GM12878 (cell line): Measurements from ENCODE around the gene SV2B. TPM values are rescaled to one million over a fixed set of nuclear protein-coding genes. Genes with fewer than 3 reads are reported as not detected.

Experiments
- CBFB ChIP-seq: IDR thresholded peaks from 2 replicates; pipeline ENCODE4 v1.6.1; 2016; ENCODE audit warnings: antibody characterized with exemption, low read depth
- CBX3 ChIP-seq: fragments of 200-600 bp; sonication (generic); IDR thresholded peaks from 2 replicates; pipeline ENCODE4 v1.6.1; 2016; ENCODE audit warnings: low read depth, borderline replicate concordance
- GABPA ChIP-seq: IDR thresholded peaks from 2 replicates; pipeline ENCODE4 v1.6.1; 2014; ENCODE audit warnings: antibody characterized with exemption, low read depth, mild to moderate bottlenecking, inconsistent platforms
- HDAC2 ChIP-seq: fragments of 200-600 bp; sonication (generic); IDR thresholded peaks from 2 replicates; pipeline ENCODE4 v1.6.1; 2017
- IKZF1 ChIP-seq: fragments of 450-650 bp; conservative IDR thresholded peaks from 2 replicates; pipeline ENCODE4 v1.6.1; 2017; ENCODE audit warnings: antibody characterized with exemption, mild to moderate bottlenecking
- LARP7 ChIP-seq: fragments of 450-650 bp; IDR thresholded peaks from 2 replicates; pipeline ENCODE4 v1.6.1; 2017; ENCODE audit warnings: mild to moderate bottlenecking
- MYC ChIP-seq: IDR thresholded peaks from 2 replicates; pipeline ENCODE4 v1.6.1; 2011; ENCODE audit warnings: mild to moderate bottlenecking, low read length, moderate library complexity, inconsistent platforms; ENCODE audit not compliant: insufficient read depth, insufficient replicate concordance, insufficient read length, severe bottlenecking
- NR2C2 ChIP-seq: IDR thresholded peaks from 2 replicates; pipeline ENCODE4 v1.6.1; 2011; ENCODE audit warnings: borderline replicate concordance, low read depth; ENCODE audit not compliant: control insufficient read depth, insufficient read length
- POLR2AphosphoS2 ChIP-seq: IDR thresholded peaks from 2 replicates; pipeline ENCODE4 v1.6.1; 2011; ENCODE audit warnings: low read depth, mild to moderate bottlenecking, low read length, improper control_type of control experiment, moderate library complexity
- POLR2AphosphoS5 ChIP-seq: IDR thresholded peaks from 2 replicates; pipeline ENCODE4 v1.6.1; 2011; ENCODE audit warnings: mild to moderate bottlenecking, low read length, inconsistent platforms
- RAD21 ChIP-seq: IDR thresholded peaks from 2 replicates; pipeline ENCODE4 v1.6.1; 2011; ENCODE audit warnings: mild to moderate bottlenecking, low read depth, low read length, moderate library complexity; ENCODE audit not compliant: insufficient read depth
- RAD51 ChIP-seq: fragments of 450-650 bp; IDR thresholded peaks from 2 replicates; pipeline ENCODE4 v1.6.1; 2016; ENCODE audit warnings: moderate library complexity, mild to moderate bottlenecking, inconsistent platforms
- RELA ChIP-seq: fragments of 450-650 bp; IDR thresholded peaks from 2 replicates; pipeline ENCODE4 v1.8.0; 2014; ENCODE audit warnings: borderline replicate concordance; ENCODE audit not compliant: partially characterized antibody
- SREBF1 ChIP-seq: IDR thresholded peaks from 2 replicates; pipeline ENCODE4 v1.6.1; 2012; ENCODE audit warnings: mild to moderate bottlenecking, low read length
- TAF1 ChIP-seq: IDR thresholded peaks from 2 replicates; pipeline ENCODE4 v1.6.1; 2011; ENCODE audit warnings: mild to moderate bottlenecking, low read depth, low read length, borderline replicate concordance
- TBL1XR1 ChIP-seq: IDR thresholded peaks from 2 replicates; pipeline ENCODE4 v1.6.1; 2012; ENCODE audit warnings: low read depth, low read length, improper control_type of control experiment
- ZSCAN29 ChIP-seq: fragments of 450-650 bp; IDR thresholded peaks from 2 replicates; pipeline ENCODE4 v1.6.1; 2017; ENCODE audit warnings: mild to moderate bottlenecking, moderate library complexity
- polyA plus RNA-seq, 11 experiments: library from polyadenylated mRNA; depleted of rRNA in 4 of 11; unstranded in 6 of 11; stranded (reverse) in 5 of 11; fragments of >200 nt; fragmentation: Nextera tagmentation in 4 of 11; fragmentation: Illumina TruSeq in 1 of 11; extraction: Ambion mirVana in 4 of 11; extraction: Trizol in 1 of 11; gene quantifications; 1 replicate in 1 of 11; 2 replicates in 10 of 11; pipeline versions ENCODE4 v1.2.1 to v1.2.3, GENCODE V29; 2011 to 2016; ENCODE audit warnings: inconsistent platforms in 2 of 11, missing spikeins in 2 of 11, low read depth in 1 of 11
- total RNA-seq, 4 experiments: library from RNA; depleted of rRNA in 3 of 4; stranded (reverse); fragments of >200 nt in 3 of 4; fragmentation: Illumina TruSeq in 1 of 4; extraction: Trizol in 1 of 4; gene quantifications; 2 replicates each; pipeline versions ENCODE4 v1.2.1 to v1.2.3, GENCODE V29; 2013 to 2021
- TF ChIP-seq, protein P1 (sequence below), 3 experiments: IDR thresholded peaks in 2 of 3; conservative IDR thresholded peaks in 1 of 3; 2 replicates each; pipeline ENCODE4 v1.5.1; 2011; ENCODE audit warnings: low read depth in 3 of 3, low read length in 3 of 3, mild to moderate bottlenecking in 3 of 3, control low read depth in 2 of 3, moderate library complexity in 2 of 3, inconsistent platforms in 1 of 3, mixed read lengths in 1 of 3; ENCODE audit not compliant: control insufficient read depth in 2 of 3, insufficient read depth in 1 of 3; ENCODE audit errors: extremely low read depth in 1 of 3
- TF ChIP-seq, protein P2 (sequence below): IDR thresholded peaks from 2 replicates; pipeline ENCODE4 v1.6.1; 2012; ENCODE audit warnings: low read depth, low read length, improper control_type of control experiment
- TF ChIP-seq, protein P3 (sequence below): fragments of 450-650 bp; formaldehyde crosslinking; IDR thresholded peaks from 2 replicates; pipeline ENCODE4 v1.5.0; 2022; ENCODE audit warnings: mild to moderate bottlenecking, missing genetic modification characterization
- TF ChIP-seq, protein P4 (sequence below): fragments of 450-650 bp; formaldehyde crosslinking; IDR thresholded peaks from 2 replicates; pipeline ENCODE4 v1.4.0; 2020; ENCODE audit warnings: mild to moderate bottlenecking, moderate library complexity

The SV2B gene
- total and polyA plus RNA-seq, 10 of the 15 experiments (the other 5 are each of a cell fraction or from before 2014, with no cell fraction given): 0.03 to 1.7 (median 1.3) TPM

DNA sequence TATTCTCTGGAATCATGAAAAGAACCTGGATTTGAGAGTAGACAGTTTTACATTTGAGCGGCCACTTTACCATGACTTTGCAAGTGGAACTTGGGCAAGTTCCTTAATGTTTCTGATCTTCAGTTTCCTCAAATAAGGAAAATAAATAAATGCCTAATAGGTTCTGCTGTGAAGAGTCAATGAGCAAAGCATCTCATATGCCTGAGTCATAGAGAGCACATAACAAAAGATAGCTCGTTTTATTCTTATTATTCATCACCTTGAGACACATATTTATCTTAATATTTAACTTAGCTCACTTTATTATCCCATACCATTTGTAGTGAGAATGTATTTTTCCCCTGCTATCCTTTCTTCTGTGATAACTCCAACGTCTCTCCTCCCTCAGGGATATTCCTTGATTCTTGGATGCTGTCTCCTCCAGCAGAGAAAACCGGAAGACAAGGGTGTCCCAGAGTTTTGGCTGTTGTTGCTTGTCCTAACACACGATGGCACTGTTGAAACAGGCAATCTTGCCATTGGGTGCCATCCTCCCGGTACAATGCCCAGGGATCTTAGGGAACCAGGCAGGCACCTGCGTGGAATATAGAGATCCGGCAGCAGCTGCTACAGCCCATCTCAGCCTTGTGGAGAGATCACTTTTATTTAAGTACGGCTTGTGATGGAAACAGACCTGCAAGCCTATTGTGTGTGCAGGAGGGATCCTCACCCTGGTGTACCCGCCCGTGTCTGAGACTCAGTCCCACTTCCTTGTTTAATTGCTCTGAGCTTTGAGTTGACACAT lies 44.3 kb upstream of the SV2B start (continued):
- TF ChIP-seq, protein P1, sequence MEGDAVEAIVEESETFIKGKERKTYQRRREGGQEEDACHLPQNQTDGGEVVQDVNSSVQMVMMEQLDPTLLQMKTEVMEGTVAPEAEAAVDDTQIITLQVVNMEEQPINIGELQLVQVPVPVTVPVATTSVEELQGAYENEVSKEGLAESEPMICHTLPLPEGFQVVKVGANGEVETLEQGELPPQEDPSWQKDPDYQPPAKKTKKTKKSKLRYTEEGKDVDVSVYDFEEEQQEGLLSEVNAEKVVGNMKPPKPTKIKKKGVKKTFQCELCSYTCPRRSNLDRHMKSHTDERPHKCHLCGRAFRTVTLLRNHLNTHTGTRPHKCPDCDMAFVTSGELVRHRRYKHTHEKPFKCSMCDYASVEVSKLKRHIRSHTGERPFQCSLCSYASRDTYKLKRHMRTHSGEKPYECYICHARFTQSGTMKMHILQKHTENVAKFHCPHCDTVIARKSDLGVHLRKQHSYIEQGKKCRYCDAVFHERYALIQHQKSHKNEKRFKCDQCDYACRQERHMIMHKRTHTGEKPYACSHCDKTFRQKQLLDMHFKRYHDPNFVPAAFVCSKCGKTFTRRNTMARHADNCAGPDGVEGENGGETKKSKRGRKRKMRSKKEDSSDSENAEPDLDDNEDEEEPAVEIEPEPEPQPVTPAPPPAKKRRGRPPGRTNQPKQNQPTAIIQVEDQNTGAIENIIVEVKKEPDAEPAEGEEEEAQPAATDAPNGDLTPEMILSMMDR (IDR thresholded peaks at IDR 0.05 in 2 of 3, conservative IDR thresholded peaks at IDR 0.05 in 1 of 3; ENCODE audit: control insufficient read depth in 2 of 3, extremely low read depth in 1 of 3, insufficient read depth in 1 of 3, low read depth in 3 of 3, low read length in 3 of 3): peak; percentile 76 to 80 (median 80)
- TF ChIP-seq MYC: no peak
- TF ChIP-seq CBFB: no peak
- no peak for TF ChIP-seq TAF1
- TF ChIP-seq RAD21: peak; percentile 94
- no peak for TF ChIP-seq ZSCAN29
- no peak for TF ChIP-seq TBL1XR1
- TF ChIP-seq, protein P2, sequence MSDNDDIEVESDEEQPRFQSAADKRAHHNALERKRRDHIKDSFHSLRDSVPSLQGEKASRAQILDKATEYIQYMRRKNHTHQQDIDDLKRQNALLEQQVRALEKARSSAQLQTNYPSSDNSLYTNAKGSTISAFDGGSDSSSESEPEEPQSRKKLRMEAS: no peak
- no peak for TF ChIP-seq POLR2AphosphoS2
- no peak for TF ChIP-seq RAD51
- TF ChIP-seq CBX3: no peak
- no peak for TF ChIP-seq RELA
- no peak for TF ChIP-seq HDAC2
- TF ChIP-seq POLR2AphosphoS5: no peak
- no peak for TF ChIP-seq GABPA
- TF ChIP-seq, protein P3, sequence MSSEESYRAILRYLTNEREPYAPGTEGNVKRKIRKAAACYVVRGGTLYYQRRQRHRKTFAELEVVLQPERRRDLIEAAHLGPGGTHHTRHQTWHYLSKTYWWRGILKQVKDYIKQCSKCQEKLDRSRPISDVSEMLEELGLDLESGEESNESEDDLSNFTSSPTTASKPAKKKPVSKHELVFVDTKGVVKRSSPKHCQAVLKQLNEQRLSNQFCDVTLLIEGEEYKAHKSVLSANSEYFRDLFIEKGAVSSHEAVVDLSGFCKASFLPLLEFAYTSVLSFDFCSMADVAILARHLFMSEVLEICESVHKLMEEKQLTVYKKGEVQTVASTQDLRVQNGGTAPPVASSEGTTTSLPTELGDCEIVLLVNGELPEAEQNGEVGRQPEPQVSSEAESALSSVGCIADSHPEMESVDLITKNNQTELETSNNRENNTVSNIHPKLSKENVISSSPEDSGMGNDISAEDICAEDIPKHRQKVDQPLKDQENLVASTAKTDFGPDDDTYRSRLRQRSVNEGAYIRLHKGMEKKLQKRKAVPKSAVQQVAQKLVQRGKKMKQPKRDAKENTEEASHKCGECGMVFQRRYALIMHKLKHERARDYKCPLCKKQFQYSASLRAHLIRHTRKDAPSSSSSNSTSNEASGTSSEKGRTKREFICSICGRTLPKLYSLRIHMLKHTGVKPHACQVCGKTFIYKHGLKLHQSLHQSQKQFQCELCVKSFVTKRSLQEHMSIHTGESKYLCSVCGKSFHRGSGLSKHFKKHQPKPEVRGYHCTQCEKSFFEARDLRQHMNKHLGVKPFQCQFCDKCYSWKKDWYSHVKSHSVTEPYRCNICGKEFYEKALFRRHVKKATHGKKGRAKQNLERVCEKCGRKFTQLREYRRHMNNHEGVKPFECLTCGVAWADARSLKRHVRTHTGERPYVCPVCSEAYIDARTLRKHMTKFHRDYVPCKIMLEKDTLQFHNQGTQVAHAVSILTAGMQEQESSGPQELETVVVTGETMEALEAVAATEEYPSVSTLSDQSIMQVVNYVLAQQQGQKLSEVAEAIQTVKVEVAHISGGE (CRISPR knock-in tag): no peak
- 0 out of 2 replicates have a peak, but pooled peaks have one; percentile 17 for TF ChIP-seq IKZF1
- TF ChIP-seq LARP7: no peak
- no peak for TF ChIP-seq SREBF1
- TF ChIP-seq, protein P4, sequence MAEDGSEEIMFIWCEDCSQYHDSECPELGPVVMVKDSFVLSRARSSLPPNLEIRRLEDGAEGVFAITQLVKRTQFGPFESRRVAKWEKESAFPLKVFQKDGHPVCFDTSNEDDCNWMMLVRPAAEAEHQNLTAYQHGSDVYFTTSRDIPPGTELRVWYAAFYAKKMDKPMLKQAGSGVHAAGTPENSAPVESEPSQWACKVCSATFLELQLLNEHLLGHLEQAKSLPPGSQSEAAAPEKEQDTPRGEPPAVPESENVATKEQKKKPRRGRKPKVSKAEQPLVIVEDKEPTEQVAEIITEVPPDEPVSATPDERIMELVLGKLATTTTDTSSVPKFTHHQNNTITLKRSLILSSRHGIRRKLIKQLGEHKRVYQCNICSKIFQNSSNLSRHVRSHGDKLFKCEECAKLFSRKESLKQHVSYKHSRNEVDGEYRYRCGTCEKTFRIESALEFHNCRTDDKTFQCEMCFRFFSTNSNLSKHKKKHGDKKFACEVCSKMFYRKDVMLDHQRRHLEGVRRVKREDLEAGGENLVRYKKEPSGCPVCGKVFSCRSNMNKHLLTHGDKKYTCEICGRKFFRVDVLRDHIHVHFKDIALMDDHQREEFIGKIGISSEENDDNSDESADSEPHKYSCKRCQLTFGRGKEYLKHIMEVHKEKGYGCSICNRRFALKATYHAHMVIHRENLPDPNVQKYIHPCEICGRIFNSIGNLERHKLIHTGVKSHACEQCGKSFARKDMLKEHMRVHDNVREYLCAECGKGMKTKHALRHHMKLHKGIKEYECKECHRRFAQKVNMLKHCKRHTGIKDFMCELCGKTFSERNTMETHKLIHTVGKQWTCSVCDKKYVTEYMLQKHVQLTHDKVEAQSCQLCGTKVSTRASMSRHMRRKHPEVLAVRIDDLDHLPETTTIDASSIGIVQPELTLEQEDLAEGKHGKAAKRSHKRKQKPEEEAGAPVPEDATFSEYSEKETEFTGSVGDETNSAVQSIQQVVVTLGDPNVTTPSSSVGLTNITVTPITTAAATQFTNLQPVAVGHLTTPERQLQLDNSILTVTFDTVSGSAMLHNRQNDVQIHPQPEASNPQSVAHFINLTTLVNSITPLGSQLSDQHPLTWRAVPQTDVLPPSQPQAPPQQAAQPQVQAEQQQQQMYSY (CRISPR knock-in tag): no peak
- TF ChIP-seq NR2C2: no peak
